Prostate gland (tissue), 2 donors: Measurements from ENCODE around the gene GRID2.

Source experiments
- POLR2A ChIP-seq: fragments of 450-650 bp; IDR thresholded peaks from one replicate; pipeline ENCODE4 v1.6.1; 2016; ENCODE audit warnings: antibody characterized with exemption, mild to moderate bottlenecking
- POLR2AphosphoS5 ChIP-seq: sonication (generic); formaldehyde crosslinking; IDR thresholded peaks from one replicate; pipeline ENCODE4 v1.6.1; 2017; ENCODE audit warnings: antibody characterized with exemption
- TF ChIP-seq, protein P1 (sequence below), 4 experiments: fragments of 200-600 bp in 2 of 4; fragments of 450-650 bp in 2 of 4; sonication (generic) in 2 of 4; IDR thresholded peaks; 1 replicate in 3 of 4; 2 replicates in 1 of 4; pipeline ENCODE4 v1.5.1; 2016 to 2019; ENCODE audit warnings: antibody characterized with exemption in 4 of 4, mild to moderate bottlenecking in 2 of 4, moderate library complexity in 2 of 4

GRCh38 chr4:93561842-93562241 lies 1258.1 kb downstream of the GRID2 start:
- TF ChIP-seq POLR2A: no peak
- TF ChIP-seq, protein P1, sequence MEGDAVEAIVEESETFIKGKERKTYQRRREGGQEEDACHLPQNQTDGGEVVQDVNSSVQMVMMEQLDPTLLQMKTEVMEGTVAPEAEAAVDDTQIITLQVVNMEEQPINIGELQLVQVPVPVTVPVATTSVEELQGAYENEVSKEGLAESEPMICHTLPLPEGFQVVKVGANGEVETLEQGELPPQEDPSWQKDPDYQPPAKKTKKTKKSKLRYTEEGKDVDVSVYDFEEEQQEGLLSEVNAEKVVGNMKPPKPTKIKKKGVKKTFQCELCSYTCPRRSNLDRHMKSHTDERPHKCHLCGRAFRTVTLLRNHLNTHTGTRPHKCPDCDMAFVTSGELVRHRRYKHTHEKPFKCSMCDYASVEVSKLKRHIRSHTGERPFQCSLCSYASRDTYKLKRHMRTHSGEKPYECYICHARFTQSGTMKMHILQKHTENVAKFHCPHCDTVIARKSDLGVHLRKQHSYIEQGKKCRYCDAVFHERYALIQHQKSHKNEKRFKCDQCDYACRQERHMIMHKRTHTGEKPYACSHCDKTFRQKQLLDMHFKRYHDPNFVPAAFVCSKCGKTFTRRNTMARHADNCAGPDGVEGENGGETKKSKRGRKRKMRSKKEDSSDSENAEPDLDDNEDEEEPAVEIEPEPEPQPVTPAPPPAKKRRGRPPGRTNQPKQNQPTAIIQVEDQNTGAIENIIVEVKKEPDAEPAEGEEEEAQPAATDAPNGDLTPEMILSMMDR (IDR thresholded peaks at IDR 0.05): no peak
- no peak for TF ChIP-seq POLR2AphosphoS5
